A204.1 (cell line): ENCODE results near the gene CRYZL1.
"Not testable (repeated sequence)": the region's sequence is repeated elsewhere in the genome, so short reads cannot be mapped to it uniquely, and the experiment has no call there.

Source experiments
- FAIRE-seq: peaks from 2 replicates; lab custom pipeline; 2012; peaks lifted over from hg19 to GRCh38; lab: Jason Lieb, UNC

CRYZL1 gene

GRCh38 chr21:33626151-33626550 lies 15.4 kb downstream of the CRYZL1 start:
- not testable (repeated sequence) for FAIRE-seq

- no peak for FAIRE-seq
Observed at GRCh38 chr21:33622253-33622652, 19.3 kb downstream of the CRYZL1 start.

- FAIRE-seq = no peak
Observed at GRCh38 chr21:33619726-33620125, 21.8 kb downstream of the CRYZL1 start.

GRCh38 chr21:33618407-33618806 lies 23.1 kb downstream of the CRYZL1 start:
- FAIRE-seq = no peak

- not testable (repeated sequence) for FAIRE-seq
Observed at GRCh38 chr21:33617565-33617964, 24.0 kb downstream of the CRYZL1 start.

- no peak for FAIRE-seq
Observed at GRCh38 chr21:33611006-33611744, 30.4 kb downstream of the CRYZL1 start.

GRCh38 chr21:33608559-33608958 lies 33.0 kb downstream of the CRYZL1 start:
- FAIRE-seq = no peak

GRCh38 chr21:33598051-33598450 lies 43.5 kb downstream of the CRYZL1 start:
- FAIRE-seq = no peak

- no peak for FAIRE-seq
Observed at GRCh38 chr21:33588485-33589335, 52.8 kb downstream of the CRYZL1 start, which contains the start of gene DONSON. Gene DONSON, minus strand, starts transcription at chr21:33588684. Its CDS starts 43 bp downstream, at chr21:33588641.

- no peak for FAIRE-seq
Observed at GRCh38 chr21:33587792-33588484, 53.6 kb downstream of the CRYZL1 start.

- FAIRE-seq = no peak
Observed at GRCh38 chr21:33586927-33587326, 54.6 kb downstream of the CRYZL1 start.

- no peak for FAIRE-seq
Observed at GRCh38 chr21:33584455-33584854, 57.1 kb downstream of the CRYZL1 start.

GRCh38 chr21:33578959-33579542 lies 62.5 kb downstream of the CRYZL1 start:
- FAIRE-seq = no peak

GRCh38 chr21:33578214-33578613 lies 63.3 kb downstream of the CRYZL1 start:
- no peak for FAIRE-seq

GRCh38 chr21:33576741-33577141 lies 64.8 kb downstream of the CRYZL1 start:
- not testable (repeated sequence) for FAIRE-seq

- peak; percentile 39 for FAIRE-seq
Observed at GRCh38 chr21:33572350-33572749, 69.2 kb downstream of the CRYZL1 start.

GRCh38 chr21:33569991-33570390 lies 71.5 kb downstream of the CRYZL1 start:
- no peak for FAIRE-seq

- no peak for FAIRE-seq
Observed at GRCh38 chr21:33568448-33568847, 73.1 kb downstream of the CRYZL1 start.

GRCh38 chr21:33567914-33568313 lies 73.6 kb downstream of the CRYZL1 start:
- FAIRE-seq = no peak

GRCh38 chr21:33566514-33566913 lies 75.0 kb downstream of the CRYZL1 start:
- FAIRE-seq = peak; percentile 32

GRCh38 chr21:33562389-33562788 lies 79.2 kb downstream of the CRYZL1 start:
- FAIRE-seq = no peak

- FAIRE-seq = no peak
Observed at GRCh38 chr21:33561373-33561772, 80.2 kb downstream of the CRYZL1 start.
